ENCODE results near the gene PRLHR.

PRLHR gene

DNA sequence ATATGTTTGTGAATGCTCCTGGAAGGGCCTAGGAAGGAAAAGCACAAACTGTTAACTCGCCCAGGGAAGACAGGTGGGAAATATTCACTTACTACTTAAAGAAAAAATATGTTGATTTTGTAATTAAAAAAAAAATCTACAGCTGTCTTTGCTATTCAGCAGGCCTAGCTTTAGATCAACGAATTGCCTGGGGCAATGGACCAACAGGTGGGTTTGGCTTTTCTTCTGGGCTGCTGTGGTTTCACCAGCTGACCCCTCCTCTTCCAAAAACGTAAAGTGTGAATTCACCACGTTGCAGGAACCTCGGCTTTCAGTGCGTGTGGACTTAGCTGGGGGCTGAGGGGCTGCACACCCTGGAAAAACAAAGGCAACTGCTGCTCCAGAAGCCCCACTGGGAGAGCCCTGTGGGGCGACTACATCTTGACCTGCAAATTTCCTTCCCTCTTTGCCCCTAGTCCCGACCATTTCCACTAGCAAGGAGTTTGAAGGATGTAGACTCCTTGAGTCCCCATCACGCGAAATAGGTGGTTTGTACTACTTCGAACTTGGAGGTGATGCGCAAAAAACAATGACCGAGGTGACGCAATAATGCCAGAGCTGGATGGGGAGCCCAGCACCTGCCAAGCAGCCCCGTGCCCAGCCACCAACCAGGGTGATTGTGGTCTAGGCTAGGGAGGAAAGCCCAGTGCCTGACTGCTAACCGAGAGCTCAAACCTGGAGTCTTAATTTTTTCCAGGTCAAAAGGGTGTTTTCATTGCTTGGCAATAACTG lies 7.4 kb downstream of the PRLHR start:
- DNase-seq (ENCODE audit: low read depth, low spot score): no peak

DNA sequence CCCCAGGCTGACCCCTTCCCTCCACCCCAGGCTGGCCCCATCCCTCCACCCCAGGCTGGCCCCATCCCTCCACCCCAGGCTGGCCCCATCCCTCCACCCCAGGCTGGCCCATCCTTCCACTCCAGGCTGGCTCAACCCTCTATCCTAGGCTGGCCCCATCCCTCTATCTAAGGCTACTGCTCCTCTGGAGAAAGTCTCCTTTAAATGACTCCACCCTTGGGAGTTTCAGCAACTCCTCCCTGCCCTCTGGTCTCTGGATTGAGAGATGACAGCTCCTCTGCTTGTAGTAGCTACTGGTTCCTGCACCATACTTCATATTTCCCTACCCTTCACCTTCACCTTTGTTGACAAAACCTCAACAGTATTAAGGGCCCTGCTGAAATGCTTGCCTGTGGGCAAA lies 8.5 kb downstream of the PRLHR start:
- DNase-seq (ENCODE audit: low read depth, low spot score): no peak

DNA sequence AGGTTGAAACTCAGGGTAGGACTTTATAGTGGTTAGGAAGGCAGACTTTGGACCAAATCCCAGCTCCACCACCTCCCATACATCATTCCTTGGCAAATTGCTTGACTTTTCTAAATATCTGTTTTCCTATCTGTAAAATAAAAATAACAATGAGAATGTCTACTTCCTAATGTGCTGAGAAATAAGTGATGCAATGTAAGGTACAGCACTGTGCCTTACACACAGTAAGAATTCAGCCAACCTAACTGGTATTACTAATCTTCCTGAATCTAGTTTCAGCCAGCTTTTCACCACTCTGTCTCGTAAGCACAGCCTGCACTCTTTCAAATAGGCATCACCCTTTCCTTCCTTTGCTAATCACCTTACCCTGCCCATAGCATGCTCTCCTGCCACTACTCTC lies 9.7 kb downstream of the PRLHR start:
- no peak for DNase-seq (ENCODE audit: low read depth, low spot score)

DNA sequence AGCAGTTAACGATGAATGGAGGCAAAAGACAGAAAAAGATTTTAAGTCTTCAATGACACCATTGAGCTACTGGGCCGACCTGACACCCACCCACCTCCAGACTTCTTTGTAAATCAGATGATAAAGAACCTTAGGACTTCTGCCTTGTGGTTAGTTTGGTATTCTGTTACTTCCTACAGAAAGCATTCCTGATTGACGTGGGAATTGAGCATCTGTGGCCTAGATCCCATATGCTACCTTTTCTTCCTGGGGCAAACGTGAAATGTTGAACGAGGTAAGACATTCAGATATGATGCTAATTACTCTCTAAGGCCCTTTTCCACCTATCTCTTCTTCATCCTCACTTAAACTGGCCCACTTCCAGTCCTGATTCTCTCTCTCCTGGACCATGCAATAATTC lies 10.2 kb downstream of the PRLHR start:
- DNase-seq (ENCODE audit: low read depth, low spot score): no peak

DNA sequence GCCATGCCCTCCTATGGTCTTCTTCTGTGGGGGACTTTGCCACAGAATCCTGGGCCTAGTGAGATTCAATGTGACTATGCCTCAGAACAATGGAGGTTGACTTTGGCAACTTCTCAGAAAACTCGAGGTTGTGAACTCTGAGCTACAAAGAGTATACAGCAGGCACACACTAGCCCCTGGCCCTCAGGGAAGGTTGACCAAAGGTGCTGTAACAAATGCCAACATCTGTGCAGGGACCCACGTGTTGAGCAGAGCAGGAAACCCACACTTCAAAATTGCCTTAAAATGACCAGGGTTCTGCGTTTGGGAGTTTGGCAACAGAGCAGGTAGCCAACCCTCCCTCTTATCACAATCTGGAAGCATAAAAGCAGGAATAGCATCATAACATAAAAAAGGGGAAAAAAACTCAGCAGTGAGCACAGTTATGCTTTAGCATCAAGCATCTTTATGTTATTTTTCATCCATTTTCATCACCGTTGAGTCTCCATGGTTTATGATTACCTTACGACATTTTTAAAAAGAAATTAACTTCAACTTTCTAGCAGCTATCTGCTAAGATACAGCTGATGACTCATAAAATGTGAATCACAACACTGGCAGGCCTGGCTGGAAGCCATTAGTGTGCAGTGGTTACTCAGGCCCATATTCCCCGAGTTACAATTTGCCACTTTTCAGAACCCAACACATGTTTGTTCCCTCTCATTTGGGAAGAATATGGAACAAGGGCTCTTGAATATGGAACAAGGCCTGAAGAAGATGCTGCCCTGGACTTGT lies 11.1 kb downstream of the PRLHR start:
- DNase-seq (ENCODE audit: low read depth, low spot score): peak; percentile 78

DNA sequence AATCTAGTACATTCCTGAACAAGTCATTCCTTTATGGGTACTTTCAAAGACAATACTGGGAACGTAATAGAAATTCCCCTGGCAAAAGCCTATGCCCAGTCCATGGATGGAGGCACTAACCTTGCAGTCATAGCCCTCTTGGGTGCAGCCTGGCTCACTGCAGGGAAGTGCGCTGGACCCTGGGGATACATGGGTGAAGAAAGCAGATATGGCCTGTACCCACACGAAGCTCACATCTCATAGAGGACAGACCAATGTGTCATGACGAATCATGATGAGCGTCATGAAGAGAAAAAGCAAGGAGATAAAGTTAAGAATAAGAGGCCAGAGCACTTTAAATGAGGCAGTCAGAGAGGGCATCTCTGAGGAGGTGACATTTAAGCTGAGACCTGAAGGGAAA lies 11.8 kb downstream of the PRLHR start:
- no peak for DNase-seq (ENCODE audit: low read depth, low spot score)

DNA sequence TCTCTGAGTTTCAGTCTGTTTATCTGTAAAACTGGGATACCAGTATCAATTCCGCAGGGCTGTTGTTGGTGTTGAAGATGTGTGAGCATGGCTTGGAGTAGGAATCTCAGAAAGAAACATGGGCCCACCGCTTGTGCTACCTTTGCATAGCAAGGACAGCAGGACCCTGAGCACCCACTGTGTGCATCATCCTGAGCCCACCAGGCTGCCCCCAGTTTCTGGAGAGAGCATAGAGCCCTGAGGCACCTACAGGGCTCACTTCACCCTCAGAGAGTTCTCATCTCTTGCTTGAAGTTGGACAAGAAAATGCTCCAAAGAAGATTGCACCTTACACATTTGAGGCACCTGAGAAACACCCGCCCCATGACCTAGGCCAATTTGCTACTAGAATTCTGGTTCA lies 12.9 kb downstream of the PRLHR start:
- DNase-seq (ENCODE audit: low read depth, low spot score): no peak

DNA sequence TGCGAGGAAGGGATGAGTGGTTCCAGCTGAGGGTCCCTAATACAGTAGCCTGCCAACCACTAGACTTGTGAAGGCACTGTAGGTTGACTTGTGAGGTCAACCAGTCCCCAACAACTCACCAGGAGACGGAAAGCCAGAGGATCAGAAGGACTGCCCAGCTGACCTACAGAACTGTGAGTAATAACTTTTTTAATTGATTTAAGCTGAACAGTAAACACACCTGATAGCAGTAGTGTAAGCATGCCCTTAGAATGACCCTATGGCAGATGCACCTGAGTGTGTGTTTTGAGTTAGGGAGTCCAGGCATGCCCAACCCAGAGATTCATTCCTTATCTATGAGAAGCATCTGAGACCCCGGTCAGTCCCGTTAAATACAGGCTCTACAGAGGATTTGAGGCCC lies 14.1 kb downstream of the PRLHR start:
- no peak for DNase-seq (ENCODE audit: low read depth, low spot score)

DNA sequence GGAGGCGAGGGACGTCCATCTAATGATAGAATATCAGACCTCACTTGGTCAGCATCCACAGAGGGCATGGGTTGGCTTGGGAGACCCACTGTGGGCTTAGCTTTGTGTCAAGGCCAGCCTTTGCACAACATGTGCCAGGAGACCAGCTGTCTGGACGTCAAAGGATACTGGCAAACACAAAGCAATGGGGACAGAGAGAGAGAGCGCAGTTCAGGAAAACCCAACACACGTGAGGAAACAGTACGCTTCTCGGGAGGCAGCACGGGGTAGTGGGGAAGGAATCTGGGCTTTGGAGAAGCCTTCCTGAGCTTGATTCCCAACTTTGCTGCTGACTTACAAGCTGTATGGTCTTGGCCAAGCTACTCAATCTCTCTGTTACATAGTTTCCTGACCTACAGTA lies 14.7 kb downstream of the PRLHR start:
- DNase-seq (ENCODE audit: low read depth, low spot score): no peak

DNA sequence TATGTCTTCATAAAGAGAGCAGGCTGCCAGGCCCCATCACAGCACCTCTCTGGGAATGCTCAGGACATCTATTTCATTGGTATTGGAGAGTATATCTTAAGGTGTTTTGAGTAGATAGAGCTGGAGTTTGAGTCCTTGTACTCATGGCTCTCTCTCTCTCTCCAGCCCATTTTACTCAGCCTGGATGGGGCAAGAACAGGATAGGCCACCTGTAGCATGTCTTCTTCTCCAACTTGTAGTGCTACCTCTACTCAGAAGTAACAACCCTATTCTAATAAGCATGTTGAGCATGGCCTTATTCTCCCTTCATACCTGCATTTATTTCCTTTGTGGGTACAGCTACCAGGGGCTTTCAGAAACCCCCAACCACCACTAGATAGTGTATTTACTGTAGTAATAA lies 21.9 kb downstream of the PRLHR start:
- no peak for DNase-seq (ENCODE audit: low read depth, low spot score)

DNA sequence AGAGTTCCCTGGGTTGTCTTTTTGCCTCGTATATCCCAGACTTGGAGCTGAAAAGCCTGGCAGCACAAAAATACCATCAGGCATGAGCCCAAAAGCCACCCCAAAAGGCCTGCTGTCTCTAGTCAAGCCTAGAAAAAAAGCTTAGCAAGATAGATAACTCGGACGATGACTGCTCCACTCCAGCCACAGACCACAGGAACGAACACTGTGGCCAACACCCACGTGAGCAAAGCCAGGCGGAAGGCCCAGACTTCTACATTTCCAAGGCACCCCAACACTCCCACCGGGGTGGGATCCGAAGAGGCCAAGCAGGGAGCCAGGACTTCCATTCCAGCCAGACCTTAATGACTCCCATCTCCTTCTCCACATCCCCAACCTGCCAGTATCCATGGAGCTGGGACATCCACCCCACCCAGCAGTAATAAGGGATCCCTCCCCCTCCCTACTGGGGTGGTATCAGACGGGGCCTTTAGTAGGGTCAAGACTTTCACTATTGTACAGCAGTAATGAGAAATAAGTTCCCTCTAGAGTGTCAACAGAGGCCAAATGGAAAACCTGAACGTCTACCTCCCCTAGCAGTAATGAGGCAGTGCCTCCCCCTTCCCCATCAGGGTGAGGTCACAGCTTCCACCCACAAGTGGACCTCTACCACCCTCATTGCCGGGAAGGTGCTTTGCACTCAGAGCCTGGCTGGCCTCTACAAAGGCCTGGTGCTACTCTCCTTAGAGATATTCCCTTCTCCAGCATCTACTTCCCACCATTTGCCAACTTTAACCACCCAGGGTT lies 23.0 kb downstream of the PRLHR start:
- no peak for DNase-seq (ENCODE audit: low read depth, low spot score)

DNA sequence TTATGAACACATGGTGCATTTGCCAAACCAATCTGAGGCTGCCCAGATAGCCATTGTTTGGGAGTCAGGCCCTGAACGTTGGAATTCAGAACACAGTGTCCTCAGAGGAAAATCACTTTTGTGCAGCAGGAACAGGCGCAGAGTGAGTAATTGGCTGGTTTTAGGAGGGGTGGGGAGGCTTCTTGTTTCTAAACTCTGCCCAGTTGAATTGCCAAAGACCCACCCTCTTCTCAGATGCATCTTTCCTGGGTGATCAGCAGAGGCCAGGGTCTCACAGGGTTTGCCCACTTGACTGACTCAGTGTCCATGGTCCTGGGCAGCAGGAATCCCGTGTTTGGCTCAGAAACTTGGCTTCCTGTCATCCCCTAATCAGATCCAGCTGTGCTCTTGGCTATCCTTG lies 24.3 kb downstream of the PRLHR start:
- DNase-seq (ENCODE audit: low read depth, low spot score): peak; percentile 74

DNA sequence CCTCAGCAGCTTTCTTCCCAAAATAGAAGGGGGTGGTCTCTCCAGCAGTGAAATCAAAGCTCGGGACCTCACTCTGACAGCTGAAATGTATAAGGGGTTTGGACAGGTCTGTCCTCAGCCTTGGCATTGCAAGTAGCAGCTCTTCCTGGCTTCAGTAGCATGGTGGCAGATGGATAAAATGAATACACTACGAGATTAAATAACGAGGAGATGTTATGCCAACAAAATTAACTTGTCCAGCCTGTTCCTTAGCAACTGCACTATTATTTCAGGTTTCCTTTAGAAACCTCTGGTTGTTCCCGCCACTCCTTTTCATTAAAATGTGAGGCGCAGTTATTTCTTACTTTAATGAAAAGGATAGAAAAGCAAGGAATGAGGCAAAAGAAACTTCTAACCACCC lies 24.9 kb downstream of the PRLHR start:
- peak; percentile 6 for DNase-seq (ENCODE audit: low read depth, low spot score)

DNA sequence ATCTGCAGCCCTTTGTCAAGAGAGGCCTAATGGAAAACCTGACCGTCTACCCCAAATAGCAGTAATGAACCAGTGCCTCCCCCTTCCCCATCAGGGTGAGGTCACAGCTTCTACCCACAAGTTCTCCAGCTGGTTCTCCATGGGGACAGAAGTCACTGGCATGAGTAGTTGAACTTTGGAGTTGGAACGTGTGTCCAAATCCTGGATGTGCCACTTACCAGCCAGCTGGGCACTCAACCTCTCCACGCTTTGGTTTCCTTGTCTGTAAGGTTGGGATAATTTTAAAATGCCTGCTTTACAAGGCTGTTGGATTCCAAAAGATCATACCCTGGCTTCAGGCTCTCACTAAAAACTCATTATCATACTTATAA lies 25.6 kb downstream of the PRLHR start:
- no peak for DNase-seq (ENCODE audit: low read depth, low spot score)

DNA sequence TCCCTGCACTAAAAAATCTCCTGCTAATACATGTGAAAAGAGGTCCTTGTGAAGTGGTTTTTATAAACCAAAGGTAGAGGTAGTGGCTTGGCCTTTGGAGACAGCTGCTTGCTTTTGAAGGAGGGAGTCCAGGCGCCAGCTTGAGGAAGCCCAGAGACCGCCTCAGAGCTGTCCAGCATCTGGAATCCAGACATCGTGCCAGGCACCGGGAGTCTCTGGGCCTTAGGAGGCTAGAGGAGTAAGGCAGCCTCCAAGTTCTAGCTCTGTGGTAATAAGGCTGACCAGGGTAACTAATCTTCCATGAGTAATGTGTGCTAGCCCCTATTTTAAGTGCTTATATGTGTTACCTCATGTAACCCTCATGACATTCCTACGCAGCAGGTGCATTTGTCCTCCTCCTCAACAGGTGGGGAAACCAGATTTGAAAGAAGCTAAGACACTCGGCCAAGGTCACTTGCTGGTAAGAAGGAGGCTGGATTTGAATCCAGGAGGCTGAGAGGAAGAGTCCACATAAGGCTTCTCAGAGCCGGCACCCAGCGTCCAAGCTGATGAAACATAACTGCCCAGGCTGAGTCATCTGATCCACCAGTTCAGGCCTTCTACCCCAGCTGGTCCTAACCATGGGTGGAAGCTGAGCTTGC lies 26.1 kb downstream of the PRLHR start:
- peak; percentile 15 for DNase-seq (ENCODE audit: low read depth, low spot score)

DNA sequence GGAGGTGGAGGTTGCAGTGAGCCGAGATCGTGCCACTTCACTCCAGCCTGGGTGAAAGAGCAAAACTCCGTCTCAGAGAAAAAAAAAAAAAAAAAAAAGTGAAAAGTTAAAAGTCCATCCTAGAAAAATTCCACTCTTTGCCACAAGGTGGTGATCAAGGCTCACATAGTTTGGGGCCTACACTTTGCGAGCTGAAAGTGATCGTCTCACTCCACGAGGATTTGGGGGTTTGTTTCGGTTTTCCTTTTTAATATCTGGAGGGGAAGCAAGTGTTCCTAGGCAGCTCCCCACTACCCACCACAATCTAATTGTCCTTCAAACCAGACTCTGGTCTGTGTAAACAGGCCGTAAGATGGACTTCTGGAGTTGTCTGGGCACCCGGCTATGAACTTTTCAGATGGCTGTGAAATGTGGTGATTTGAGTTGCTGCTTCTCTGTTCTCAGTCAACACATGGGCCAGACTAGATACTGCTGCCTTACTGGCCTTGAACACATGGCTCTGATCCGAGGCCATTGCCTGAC lies 27.1 kb downstream of the PRLHR start:
- peak; percentile 78 for DNase-seq (ENCODE audit: low read depth, low spot score)

DNA sequence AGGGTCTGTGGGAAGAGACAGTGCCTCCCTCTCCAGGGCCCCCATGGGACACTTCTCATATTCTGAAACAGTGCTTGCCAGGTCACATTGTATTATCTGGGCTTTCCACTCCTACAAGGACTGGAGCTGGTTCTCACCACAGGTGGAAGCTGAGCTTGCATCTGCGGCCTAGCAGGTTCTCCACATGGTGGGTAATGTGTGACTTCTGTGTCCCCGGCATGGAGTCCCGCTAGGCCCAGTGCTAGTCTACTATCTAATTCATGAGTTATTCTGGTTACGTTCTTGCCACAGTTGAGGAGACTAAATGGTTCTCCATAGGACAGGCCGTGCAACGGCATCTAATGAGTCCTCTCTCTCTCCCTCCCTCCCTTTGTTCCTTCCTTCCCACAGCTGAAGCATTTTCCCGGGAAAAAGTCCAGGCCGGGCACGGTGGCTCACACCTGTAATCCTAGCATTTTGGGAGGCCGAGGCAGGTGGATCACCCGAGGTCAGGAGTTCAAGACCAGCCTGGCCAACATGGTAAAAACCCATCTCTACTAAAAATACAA lies 27.7 kb downstream of the PRLHR start:
- no peak for DNase-seq (ENCODE audit: low read depth, low spot score)

DNA sequence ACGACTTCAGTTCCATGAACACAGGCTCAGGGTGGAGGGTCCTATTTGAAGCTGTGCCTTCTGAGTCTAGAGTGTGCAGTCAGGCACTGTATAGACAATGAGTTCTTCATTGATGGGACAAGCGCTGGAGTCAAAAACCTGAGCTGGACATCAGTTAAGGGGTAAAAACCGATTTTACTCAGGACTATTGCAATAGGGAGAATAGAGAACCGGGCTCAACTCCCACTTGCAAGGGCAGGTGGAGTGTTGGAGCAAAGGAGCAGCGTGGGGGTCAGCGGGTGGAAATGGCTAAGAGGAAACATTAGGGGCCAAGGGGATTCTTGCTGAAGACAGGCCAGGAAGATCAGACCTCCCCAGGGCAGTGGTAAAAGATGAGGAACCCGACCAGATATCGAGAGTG lies 28.5 kb downstream of the PRLHR start:
- no peak for DNase-seq (ENCODE audit: low read depth, low spot score)

DNA sequence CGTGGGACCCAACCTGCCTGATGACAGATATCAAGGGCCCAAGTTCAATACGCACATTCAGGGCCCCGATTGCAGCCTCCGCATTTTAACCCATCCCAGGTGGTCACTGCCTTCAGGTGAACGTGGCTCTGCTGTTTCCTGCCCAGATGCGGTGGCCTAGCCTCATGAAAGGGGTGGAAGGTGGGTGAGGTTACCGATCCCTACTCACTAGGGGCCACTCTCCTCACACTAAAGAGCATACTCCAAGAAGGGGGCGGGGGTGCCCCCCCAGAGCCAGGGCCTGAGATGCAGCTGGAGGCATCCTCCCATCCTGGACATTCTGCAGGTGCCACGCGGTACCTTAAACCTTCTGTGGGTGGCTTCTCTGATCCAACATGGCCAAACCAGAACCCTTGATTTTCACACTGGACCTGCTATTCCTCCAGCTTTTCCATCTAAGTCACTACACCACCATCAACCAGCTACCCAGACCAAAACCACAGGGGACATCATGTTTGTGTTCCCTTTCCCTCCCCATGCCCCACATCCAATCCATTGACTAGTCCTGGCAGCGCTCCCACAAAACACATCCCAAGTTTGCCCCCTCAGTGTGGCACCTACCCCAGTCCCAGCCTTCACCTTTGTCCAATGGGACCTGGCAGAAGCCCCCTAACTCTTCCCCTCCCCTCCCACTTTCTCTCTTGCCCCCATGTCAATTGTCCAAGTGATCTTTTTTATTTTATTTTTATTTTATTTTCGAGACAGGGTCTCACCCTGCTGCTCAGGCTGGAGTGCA lies 30.0 kb downstream of the PRLHR start:
- no peak for DNase-seq (ENCODE audit: low read depth, low spot score)

DNA sequence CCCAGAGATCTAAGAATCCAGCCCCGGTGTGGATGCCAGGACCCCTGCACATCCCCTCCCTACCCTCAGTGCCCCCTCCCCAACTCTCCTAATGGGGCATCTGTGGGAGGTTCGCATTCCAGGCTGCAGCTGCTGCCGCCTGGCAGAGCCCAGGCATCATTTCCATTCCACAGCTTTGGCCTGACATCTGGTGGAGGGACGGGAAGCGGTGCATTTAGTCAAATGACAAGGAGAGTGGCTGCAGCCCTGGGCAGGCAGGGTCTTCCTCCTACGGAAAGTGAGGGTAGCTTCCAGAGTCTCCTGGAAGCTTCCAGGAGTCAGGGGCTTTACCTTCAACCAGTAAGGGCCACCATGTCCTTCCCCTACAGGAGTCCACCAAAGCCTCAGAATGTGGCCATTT lies 30.8 kb downstream of the PRLHR start:
- DNase-seq (ENCODE audit: low read depth, low spot score): peak; percentile 64

DNA sequence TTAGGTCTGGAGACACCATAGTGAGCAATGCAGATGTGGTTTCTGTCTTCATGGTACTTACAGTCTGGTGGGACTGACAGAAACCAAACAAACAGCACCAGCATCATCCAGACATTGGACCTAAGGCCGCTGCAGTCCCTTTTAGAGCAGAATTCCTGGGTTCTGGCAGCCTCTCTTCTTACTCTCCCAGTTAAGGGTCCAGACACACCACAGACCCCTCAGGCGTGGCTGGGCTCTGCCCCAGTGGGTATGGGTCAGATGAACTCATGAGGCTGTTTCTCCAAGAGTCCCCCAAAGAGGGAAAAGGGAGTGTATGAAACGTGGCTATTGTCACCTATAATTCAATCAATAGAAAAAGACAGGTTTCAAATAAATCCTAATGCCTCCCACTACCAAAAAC lies 31.3 kb downstream of the PRLHR start:
- DNase-seq (ENCODE audit: low read depth, low spot score): no peak
